Measurements from ENCODE around the gene POM121L2.
"Not testable (repeated sequence)": the region's sequence is repeated elsewhere in the genome, so short reads cannot be mapped to it uniquely, and the experiment has no call there.

POM121L2 gene

GRCh38 chr6:27293436-27294098 is 18.5 kb downstream of the POM121L2 start:
- no peak for DNase-seq (ENCODE audit: low read depth)

DNA sequence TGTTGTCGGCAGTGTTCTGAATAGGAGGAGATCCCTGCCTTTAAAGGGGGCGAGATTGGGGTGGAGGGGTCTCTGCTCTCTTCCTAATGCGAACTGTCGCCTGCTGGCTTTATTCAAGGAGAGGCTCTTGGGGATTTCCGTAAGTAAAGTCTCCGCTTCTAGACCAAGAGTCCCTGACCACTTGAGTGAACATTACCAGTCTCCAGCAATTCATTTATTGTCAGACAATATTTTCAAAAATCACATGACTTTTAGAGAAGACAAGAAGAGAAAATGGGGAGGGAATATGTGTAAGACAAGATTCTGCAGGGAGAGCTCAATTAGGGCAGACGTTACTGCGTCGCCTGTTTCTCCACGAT is 21.2 kb downstream of the POM121L2 start:
- no peak for DNase-seq (ENCODE audit: low read depth)

GRCh38 chr6:27290065-27290849 is 21.8 kb downstream of the POM121L2 start:
- peak; percentile 51 for DNase-seq (ENCODE audit: low read depth)

DNA sequence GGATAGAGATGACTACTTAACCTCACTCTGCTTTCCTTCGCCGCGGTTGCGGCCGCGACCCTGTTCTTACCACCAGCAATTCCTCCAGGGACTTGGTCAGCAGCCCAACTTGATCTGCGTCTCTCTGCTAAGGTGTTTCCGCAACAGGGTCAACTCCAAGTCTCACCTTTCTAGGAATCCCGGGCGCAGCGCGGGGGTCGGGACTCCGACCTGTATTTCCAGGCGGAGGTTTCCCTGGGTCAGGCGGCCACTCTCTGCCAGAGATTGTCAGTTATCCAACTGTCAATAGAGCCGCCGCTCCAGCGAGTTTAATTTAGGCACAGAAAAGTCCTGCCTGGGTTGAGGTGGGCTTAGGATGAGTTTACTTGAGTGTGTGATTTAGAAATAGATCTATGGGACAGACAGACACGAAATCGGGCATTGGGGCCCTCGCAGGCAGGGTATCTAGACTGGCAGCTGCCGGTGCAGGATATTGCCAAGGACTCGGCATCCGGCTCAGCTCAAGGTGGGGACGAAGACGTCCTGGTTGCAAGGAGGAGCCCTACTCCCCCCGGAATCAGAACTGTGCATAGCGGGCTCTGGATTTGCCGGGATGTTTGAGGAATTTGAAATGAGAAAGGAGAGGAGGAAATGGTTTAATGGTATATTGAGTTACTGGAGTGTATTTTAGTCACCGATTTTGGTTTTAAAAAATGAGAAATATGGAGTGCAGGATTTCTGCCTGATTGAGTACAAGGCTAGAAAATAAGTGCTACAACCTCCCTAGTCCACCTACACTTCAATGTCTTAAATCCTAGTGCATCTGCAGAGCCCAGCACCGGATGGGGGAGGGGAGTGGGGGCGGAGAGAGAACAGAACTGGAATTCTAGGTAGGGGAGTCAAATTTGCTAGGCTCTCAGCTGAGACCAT is 23.7 kb downstream of the POM121L2 start:
- no peak for DNase-seq (ENCODE audit: low read depth)

GRCh38 chr6:27287751-27288135 is 24.3 kb downstream of the POM121L2 start:
- no peak for DNase-seq (ENCODE audit: low read depth)

GRCh38 chr6:27286141-27286540 is 25.9 kb downstream of the POM121L2 start:
- no peak for DNase-seq (ENCODE audit: low read depth)

DNA sequence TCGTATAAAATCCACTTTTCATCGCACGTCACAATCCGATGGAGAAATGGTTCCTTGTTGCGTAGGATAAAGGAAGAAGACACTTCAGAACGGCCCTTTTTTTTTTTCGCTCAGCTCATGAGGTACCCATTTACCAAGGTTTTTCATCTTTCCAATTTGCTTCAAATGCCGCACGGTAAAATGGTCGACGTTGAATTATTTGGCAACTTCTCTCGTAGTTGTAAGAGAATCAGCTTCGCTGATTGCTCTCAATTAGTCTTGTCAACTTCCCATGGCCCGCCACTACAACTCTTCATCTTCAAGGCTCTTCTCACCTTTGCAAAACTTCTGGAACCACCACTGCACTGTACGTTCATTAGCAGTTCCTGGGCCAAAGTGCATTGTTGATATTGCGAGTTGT is 28.8 kb downstream of the POM121L2 start:
- DNase-seq (ENCODE audit: low read depth) = no peak

GRCh38 chr6:27281569-27281968 is 30.5 kb downstream of the POM121L2 start:
- no peak for DNase-seq (ENCODE audit: low read depth)

DNA sequence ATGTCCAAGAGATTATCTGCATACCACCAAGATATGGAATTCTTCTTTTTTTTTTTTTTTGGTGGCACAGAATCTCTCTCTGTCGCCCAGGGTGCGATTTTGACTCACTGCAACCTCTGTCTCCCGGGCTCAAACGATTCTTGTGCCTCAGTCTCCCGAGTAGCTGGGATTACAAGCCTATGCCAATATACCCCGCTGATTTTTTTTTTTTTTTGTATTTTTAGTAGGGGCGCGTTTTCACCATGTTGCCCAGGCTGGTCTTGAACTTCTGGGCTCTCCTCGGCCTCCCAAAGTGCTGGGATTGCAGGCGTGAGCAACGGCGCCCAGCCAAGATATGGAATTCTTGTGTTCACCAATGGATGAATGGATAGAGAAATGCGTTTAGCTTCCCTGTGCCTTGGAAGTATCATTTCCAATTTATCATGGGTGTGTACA is 31.0 kb downstream of the POM121L2 start:
- no peak for DNase-seq (ENCODE audit: low read depth)

GRCh38 chr6:27280540-27281000 is 31.5 kb downstream of the POM121L2 start:
- DNase-seq (ENCODE audit: low read depth) = no peak

GRCh38 chr6:27280064-27280539 is 32.0 kb downstream of the POM121L2 start:
- peak; percentile 8 for DNase-seq (ENCODE audit: low read depth)

GRCh38 chr6:27279513-27280063 is 32.5 kb downstream of the POM121L2 start:
- no peak for DNase-seq (ENCODE audit: low read depth)

GRCh38 chr6:27275025-27275956 is 36.8 kb downstream of the POM121L2 start:
- no peak for DNase-seq (ENCODE audit: low read depth)

GRCh38 chr6:27273783-27274182 is 38.3 kb downstream of the POM121L2 start:
- no peak for DNase-seq (ENCODE audit: low read depth)

GRCh38 chr6:27268803-27269202 is 43.3 kb downstream of the POM121L2 start:
- DNase-seq (ENCODE audit: low read depth) = no peak

- no peak for DNase-seq (ENCODE audit: low read depth)
These were observed 44.1 kb downstream of the POM121L2 start for GRCh38 chr6:27267857-27268434.

- not testable (repeated sequence) for DNase-seq (ENCODE audit: low read depth)
These were observed 45.1 kb downstream of the POM121L2 start for GRCh38 chr6:27267003-27267402.

- no peak for DNase-seq (ENCODE audit: low read depth)
These were observed 48.2 kb downstream of the POM121L2 start for GRCh38 chr6:27263886-27264285.

GRCh38 chr6:27260836-27261375 is 51.2 kb downstream of the POM121L2 start:
- DNase-seq (ENCODE audit: low read depth) = no peak

GRCh38 chr6:27260369-27260768 is 51.7 kb downstream of the POM121L2 start:
- DNase-seq (ENCODE audit: low read depth) = no peak

All from CMK (cell line).